CD14-positive monocyte (primary cell): ENCODE measurements around the gene PTPRN2. TPM values are rescaled to one million over a fixed set of nuclear protein-coding genes. Genes with fewer than 3 reads are reported as not detected.

ENCODE experiments used
- DNase-seq, 3 donors: peaks; one replicate each; pipeline ENCODE4 v3.0.0-alpha.2; 2011 to 2022
- H2AFZ ChIP-seq: 2 replicates; pipeline ENCODE4 v1.6.0; 2012; ENCODE audit warnings: mild to moderate bottlenecking, low read depth, low read length, inconsistent platforms; ENCODE audit not compliant: insufficient read depth, poor library complexity, severe bottlenecking
- H3K27ac ChIP-seq, 2 donors: 1 replicate in 1 of 2; 2 replicates in 1 of 2; pipeline ENCODE4 v1.5.1; 2012 to 2013; ENCODE audit warnings: low read length in 2 of 2, control low read depth in 1 of 2, inconsistent platforms in 1 of 2, low read depth in 1 of 2, mild to moderate bottlenecking in 1 of 2
- H3K27me3 ChIP-seq, 2 donors: one replicate each; pipeline versions ENCODE4 v1.6.0 to v1.6.1; 2011 to 2013; ENCODE audit warnings: low read length in 2 of 2; ENCODE audit not compliant: control insufficient read depth in 2 of 2, insufficient read depth in 2 of 2
- H3K36me3 ChIP-seq, 2 donors: replicated peaks in 1 of 2; 1 replicate in 1 of 2; 2 replicates in 1 of 2; pipeline versions ENCODE4 v1.5.1 to v1.6.1; 2012 to 2013; ENCODE audit warnings: low read length in 2 of 2, control low read depth in 1 of 2, inconsistent platforms in 1 of 2, mild to moderate bottlenecking in 1 of 2; ENCODE audit not compliant: insufficient read depth in 2 of 2, control insufficient read depth in 1 of 2
- H3K4me1 ChIP-seq, 2 donors: 1 replicate in 1 of 2; 2 replicates in 1 of 2; pipeline versions ENCODE4 v1.5.1 to v1.6.1; 2012 to 2013; ENCODE audit warnings: low read length in 2 of 2, control low read depth in 1 of 2, inconsistent platforms in 1 of 2, mild to moderate bottlenecking in 1 of 2, moderate library complexity in 1 of 2; ENCODE audit not compliant: insufficient read depth in 2 of 2, control insufficient read depth in 1 of 2
- H3K4me2 ChIP-seq: replicated peaks from 2 replicates; pipeline ENCODE3; 2012; ENCODE audit warnings: low read length, moderate library complexity, mild to moderate bottlenecking; ENCODE audit not compliant: poor library complexity, severe bottlenecking; ENCODE audit errors: extremely low read depth
- H3K4me3 ChIP-seq, 3 experiments: fragments of 200-600 bp in 1 of 3; sonication (generic) in 1 of 3; replicated peaks in 1 of 3; 1 replicate in 2 of 3; 2 replicates in 1 of 3; pipeline ENCODE4 v1.5.1; 2011 to 2013; ENCODE audit warnings: low read length in 3 of 3, mild to moderate bottlenecking in 3 of 3, control low read depth in 2 of 3, low read depth in 2 of 3, inconsistent platforms in 1 of 3, moderate library complexity in 1 of 3
- H3K79me2 ChIP-seq: 2 replicates; pipeline ENCODE4 v1.6.0; 2012; ENCODE audit warnings: mild to moderate bottlenecking, control low read depth, inconsistent platforms, low read length, moderate library complexity; ENCODE audit not compliant: insufficient read depth
- H3K9ac ChIP-seq: 2 replicates; pipeline ENCODE4 v1.6.0; 2017; ENCODE audit warnings: low read length, mild to moderate bottlenecking; ENCODE audit not compliant: insufficient read depth, poor library complexity, severe bottlenecking
- H3K9me3 ChIP-seq, 2 donors: replicated peaks in 1 of 2; 1 replicate in 1 of 2; 2 replicates in 1 of 2; pipeline versions ENCODE4 v1.5.1 to v1.6.1; 2012 to 2013; ENCODE audit warnings: low read length in 2 of 2, control low read depth in 1 of 2; ENCODE audit not compliant: control insufficient read depth in 1 of 2, insufficient read depth in 1 of 2
- H4K20me1 ChIP-seq: 2 replicates; pipeline ENCODE4 v1.6.0; 2012; ENCODE audit warnings: mild to moderate bottlenecking, low read length, control low read depth, moderate library complexity; ENCODE audit not compliant: insufficient read depth
- H3K27ac Mint-ChIP-seq, 7 donors: one replicate each; pipeline ENCODE4 v1.8.0; 2020; ENCODE audit warnings: mild to moderate bottlenecking in 7 of 7, mixed read lengths in 7 of 7, moderate library complexity in 6 of 7, inconsistent platforms in 2 of 7
- H3K27me3 Mint-ChIP-seq, 3 donors: one replicate each; pipeline ENCODE4 v1.8.0; 2021 to 2022; ENCODE audit warnings: low read depth in 3 of 3, mild to moderate bottlenecking in 3 of 3, mixed read lengths in 3 of 3, moderate library complexity in 3 of 3, inconsistent platforms in 1 of 3
- H3K36me3 Mint-ChIP-seq, 2 donors: one replicate each; pipeline ENCODE4 v1.8.0; 2020; ENCODE audit warnings: mixed read lengths in 2 of 2, inconsistent platforms in 1 of 2, mild to moderate bottlenecking in 1 of 2
- H3K4me1 Mint-ChIP-seq: one replicate; pipeline ENCODE4 v1.8.0; 2020; ENCODE audit warnings: mild to moderate bottlenecking, mixed read lengths
- H3K4me3 Mint-ChIP-seq, 2 donors: one replicate each; pipeline ENCODE4 v1.8.0; 2020; ENCODE audit warnings: mild to moderate bottlenecking in 2 of 2, mixed read lengths in 2 of 2, moderate library complexity in 1 of 2
- H3K9me3 Mint-ChIP-seq, 7 donors: one replicate each; pipeline ENCODE4 v1.8.0; 2020 to 2022; ENCODE audit warnings: mixed read lengths in 7 of 7, mild to moderate bottlenecking in 6 of 7, moderate library complexity in 6 of 7, inconsistent platforms in 2 of 7
- CTCF ChIP-seq: fragments of 200-600 bp; IDR thresholded peaks from one replicate; pipeline ENCODE4 v1.8.0; 2022; ENCODE audit warnings: antibody characterized with exemption, mild to moderate bottlenecking
- WGBS: methylation state at CpG from one replicate; pipeline ENCODE4 v1.1.5; 2013; ENCODE audit warnings: missing lambda C conversion rate; ENCODE audit not compliant: insufficient coverage; 5-methylcytosine and 5-hydroxymethylcytosine counted together
- intact Hi-C, 2 donors: fragments of 100-400 bp; cut with micrococcal nuclease; formaldehyde crosslinking; loops; one replicate each; pipeline versions ENCODE4 v1.15.0 to v1.15.1; 2023
- polyA plus RNA-seq, 3 donors: library from polyadenylated mRNA; depleted of rRNA in 1 of 3; unstranded in 2 of 3; stranded (reverse) in 1 of 3; fragments of 300-500 nt in 2 of 3; fragments of >200 nt in 1 of 3; fragmentation: Illumina TruSeq in 2 of 3; gene quantifications; 1 replicate in 2 of 3; 2 replicates in 1 of 3; pipeline ENCODE4 v1.2.3, GENCODE V29; 2012 to 2021

The PTPRN2 gene
- polyA plus RNA-seq, 3 donors = 0.25 to 1.4 (median 0.97) TPM

- no peaks in the 10 kb centered on the region for H3K79me2 ChIP-seq
- WGBS = 94% methylated on average over 9 of the region's 11 CpGs
- no peak overlapping the region for H3K9ac ChIP-seq
- H3K27me3 ChIP-seq = no peaks in the 10 kb centered on the region
- H4K20me1 ChIP-seq = no peaks in the 10 kb centered on the region
- no peak for DNase-seq
- Mint-ChIP-seq H3K36me3 (no peaks in the 10 kb centered on the region), H3K4me1 (no peaks in the 10 kb centered on the region), H3K27ac (no peak overlapping the region), H3K27me3 (peaks cover 5 to 14% (median 7%) of the 10 kb centered on the region in 3 donors), H3K4me3 (no peak overlapping the region), H3K9me3 (peaks cover 0 to 2% (median under 1%) of the 10 kb centered on the region in 7 donors)
- no peak overlapping the region for H3K4me2 ChIP-seq
- TF ChIP-seq CTCF = no peak
- H3K4me1 ChIP-seq = no peaks in the 10 kb centered on the region
- no peaks in the 10 kb centered on the region for H3K9me3 ChIP-seq
- H3K27ac ChIP-seq = no peak overlapping the region
- H3K36me3 ChIP-seq = no peaks in the 10 kb centered on the region
- no peak overlapping the region for H2AFZ ChIP-seq
- intact Hi-C loops = no loop called here
- H3K4me3 ChIP-seq = no peak overlapping the region
These were observed 1049.3 kb downstream of the PTPRN2 start for GRCh38 chr7:157538321-157538720.

- Mint-ChIP-seq H3K27ac (no peak overlapping the region), H3K36me3 (no peaks in the 10 kb centered on the region), H3K4me1 (no peaks in the 10 kb centered on the region), H3K27me3 (peaks cover 5 to 15% (median 12%) of the 10 kb centered on the region in 3 donors), H3K9me3 (peaks cover 0 to 13% (median 7%) of the 10 kb centered on the region in 7 donors), H3K4me3 (peak overlapping the region in 1 of 2 donors; percentile 0)
- intact Hi-C loops = no loop called here
- Histone ChIP-seq H3K9ac (no peak overlapping the region), H3K4me2 (no peak overlapping the region), H4K20me1 (no peaks in the 10 kb centered on the region), H3K79me2 (no peaks in the 10 kb centered on the region), H3K4me3 (no peak overlapping the region), H3K27ac (no peak overlapping the region), H3K9me3 (no peaks in the 10 kb centered on the region), H3K36me3 (no peaks in the 10 kb centered on the region), H3K4me1 (no peaks in the 10 kb centered on the region), H3K27me3 (no peaks in the 10 kb centered on the region), H2AFZ (no peak overlapping the region)
- TF ChIP-seq CTCF = no peak
- 97% methylated on average over 5 of the region's 5 CpGs for WGBS
- no peak for DNase-seq
These were observed 1050.6 kb downstream of the PTPRN2 start for GRCh38 chr7:157537056-157537455.
